ENCODE data around the gene CRYBG1.

Gene CRYBG1

GRCh38 chr6:106430466-106430865 is 69.9 kb downstream of the CRYBG1 start:
- H3K27me3 ChIP-seq (replicated peaks; ENCODE audit: control insufficient read depth, insufficient read depth, low read length) = no peaks in the 10 kb centered on the region; the same call in 1 of the 2 replicates
- DNase-seq (ENCODE audit: extremely low read depth, insufficient read length) = no peak
- no peaks in the 10 kb centered on the region for H3K36me3 ChIP-seq (ENCODE audit: control insufficient read depth, insufficient read depth, low read length)
- no peak overlapping the region for H3K4me3 ChIP-seq (replicated peaks; ENCODE audit: low read depth, low read length)
- TF ChIP-seq, protein P1, sequence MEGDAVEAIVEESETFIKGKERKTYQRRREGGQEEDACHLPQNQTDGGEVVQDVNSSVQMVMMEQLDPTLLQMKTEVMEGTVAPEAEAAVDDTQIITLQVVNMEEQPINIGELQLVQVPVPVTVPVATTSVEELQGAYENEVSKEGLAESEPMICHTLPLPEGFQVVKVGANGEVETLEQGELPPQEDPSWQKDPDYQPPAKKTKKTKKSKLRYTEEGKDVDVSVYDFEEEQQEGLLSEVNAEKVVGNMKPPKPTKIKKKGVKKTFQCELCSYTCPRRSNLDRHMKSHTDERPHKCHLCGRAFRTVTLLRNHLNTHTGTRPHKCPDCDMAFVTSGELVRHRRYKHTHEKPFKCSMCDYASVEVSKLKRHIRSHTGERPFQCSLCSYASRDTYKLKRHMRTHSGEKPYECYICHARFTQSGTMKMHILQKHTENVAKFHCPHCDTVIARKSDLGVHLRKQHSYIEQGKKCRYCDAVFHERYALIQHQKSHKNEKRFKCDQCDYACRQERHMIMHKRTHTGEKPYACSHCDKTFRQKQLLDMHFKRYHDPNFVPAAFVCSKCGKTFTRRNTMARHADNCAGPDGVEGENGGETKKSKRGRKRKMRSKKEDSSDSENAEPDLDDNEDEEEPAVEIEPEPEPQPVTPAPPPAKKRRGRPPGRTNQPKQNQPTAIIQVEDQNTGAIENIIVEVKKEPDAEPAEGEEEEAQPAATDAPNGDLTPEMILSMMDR (IDR thresholded peaks at IDR 0.05; ENCODE audit: insufficient read depth, low read length, poor library complexity, severe bottlenecking) = no peak

DNA sequence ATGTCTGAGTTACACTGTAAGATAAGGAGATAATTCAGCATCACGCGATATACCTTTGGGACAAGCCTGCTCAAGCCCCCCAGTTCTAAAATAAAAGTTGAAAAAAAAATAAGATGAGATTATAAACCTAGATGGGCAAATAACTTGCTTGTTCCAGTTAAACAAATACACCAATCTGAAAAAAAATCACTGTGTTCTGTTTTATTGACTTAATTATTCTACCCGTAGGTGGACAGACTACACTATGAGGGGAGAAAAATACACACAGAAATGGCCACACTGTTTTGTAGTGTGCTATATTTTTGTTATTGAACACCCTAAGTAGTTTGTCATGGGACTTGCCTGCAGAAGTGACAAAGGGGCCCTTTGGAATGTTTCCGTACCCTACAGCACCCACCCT is 70.9 kb downstream of the CRYBG1 start:
- TF ChIP-seq, protein P1 (IDR thresholded peaks at IDR 0.05; ENCODE audit: insufficient read depth, low read length, poor library complexity, severe bottlenecking) = no peak

DNA sequence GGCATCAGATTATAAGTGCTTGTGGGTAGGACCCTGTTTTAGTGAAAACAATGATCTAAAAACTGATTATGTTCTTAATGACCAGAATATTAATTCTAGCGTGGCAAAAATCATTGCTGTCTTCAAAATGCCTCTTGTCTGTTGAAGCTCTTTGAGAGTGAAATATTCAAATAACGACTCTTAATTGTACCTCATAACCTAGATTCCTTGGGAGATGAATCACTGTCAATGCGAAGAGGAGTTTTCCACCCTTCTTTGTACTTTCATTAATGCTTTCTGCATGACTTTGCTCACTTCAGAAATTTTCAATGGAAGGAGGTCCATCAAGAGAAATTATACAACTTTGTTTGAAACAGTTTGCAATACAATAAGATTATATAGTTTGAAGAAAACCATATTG is 71.5 kb downstream of the CRYBG1 start:
- TF ChIP-seq, protein P1 (IDR thresholded peaks at IDR 0.05; ENCODE audit: insufficient read depth, low read length, poor library complexity, severe bottlenecking) = no peak
- Histone ChIP-seq H3K36me3 (ENCODE audit: control insufficient read depth, insufficient read depth, low read length) (no peaks in the 10 kb centered on the region), H3K4me3 (replicated peaks; ENCODE audit: low read depth, low read length) (no peak overlapping the region), H3K27me3 (replicated peaks; ENCODE audit: control insufficient read depth, insufficient read depth, low read length) (no peaks in the 10 kb centered on the region; the same call in 1 of the 2 replicates)
- DNase-seq (ENCODE audit: extremely low read depth, insufficient read length) = no peak

More for the DNA sequence above, 70.9 kb downstream of the CRYBG1 start:
- DNase-seq (ENCODE audit: extremely low read depth, insufficient read length) = no peak
- H3K4me3 ChIP-seq (replicated peaks; ENCODE audit: low read depth, low read length) = no peak overlapping the region
- no peaks in the 10 kb centered on the region; the same call in 1 of the 2 replicates for H3K27me3 ChIP-seq (replicated peaks; ENCODE audit: control insufficient read depth, insufficient read depth, low read length)
- H3K36me3 ChIP-seq (ENCODE audit: control insufficient read depth, insufficient read depth, low read length) = no peaks in the 10 kb centered on the region

GRCh38 chr6:106434530-106434929 is 74.0 kb downstream of the CRYBG1 start:
- Histone ChIP-seq H3K27me3 (replicated peaks; ENCODE audit: control insufficient read depth, insufficient read depth, low read length) (no peaks in the 10 kb centered on the region), H3K4me3 (replicated peaks; ENCODE audit: low read depth, low read length) (no peak overlapping the region), H3K36me3 (ENCODE audit: control insufficient read depth, insufficient read depth, low read length) (no peaks in the 10 kb centered on the region)
- DNase-seq (ENCODE audit: extremely low read depth, insufficient read length) = no peak
- TF ChIP-seq, protein P1 (IDR thresholded peaks at IDR 0.05; ENCODE audit: insufficient read depth, low read length, poor library complexity, severe bottlenecking) = no peak

DNA sequence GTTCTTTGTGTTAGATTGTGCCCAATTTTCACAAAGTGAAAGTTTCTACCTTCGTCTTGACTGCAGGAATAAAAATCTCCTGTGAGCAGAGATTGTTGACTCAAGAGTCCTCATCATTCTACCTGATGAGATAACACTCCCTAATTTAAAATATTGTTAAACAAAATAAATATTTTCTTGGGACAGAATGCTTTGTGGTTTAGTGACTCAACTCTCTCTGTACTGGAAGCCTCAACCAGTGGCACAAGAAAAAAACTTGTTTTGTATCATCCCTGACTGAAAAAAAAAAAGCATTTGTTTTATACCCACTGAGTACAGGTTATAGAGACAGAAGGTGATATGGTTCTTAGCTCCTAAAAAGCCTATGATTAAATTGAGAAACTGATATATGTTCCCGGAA is 78.9 kb downstream of the CRYBG1 start:
- TF ChIP-seq, protein P1 (IDR thresholded peaks at IDR 0.05; ENCODE audit: insufficient read depth, low read length, poor library complexity, severe bottlenecking) = no peak
- H3K4me3 ChIP-seq (replicated peaks; ENCODE audit: low read depth, low read length) = no peak overlapping the region
- H3K36me3 ChIP-seq (ENCODE audit: control insufficient read depth, insufficient read depth, low read length) = no peaks in the 10 kb centered on the region
- H3K27me3 ChIP-seq (replicated peaks; ENCODE audit: control insufficient read depth, insufficient read depth, low read length) = no peaks in the 10 kb centered on the region
- DNase-seq (ENCODE audit: extremely low read depth, insufficient read length) = no peak

- TF ChIP-seq, protein P1 (IDR thresholded peaks at IDR 0.05; ENCODE audit: insufficient read depth, low read length, poor library complexity, severe bottlenecking) = no peak
- no peak overlapping the region for H3K4me3 ChIP-seq (replicated peaks; ENCODE audit: low read depth, low read length)
- no peak for DNase-seq (ENCODE audit: extremely low read depth, insufficient read length)
- H3K27me3 ChIP-seq (replicated peaks; ENCODE audit: control insufficient read depth, insufficient read depth, low read length) = no peaks in the 10 kb centered on the region
- no peaks in the 10 kb centered on the region for H3K36me3 ChIP-seq (ENCODE audit: control insufficient read depth, insufficient read depth, low read length)
Measured at GRCh38 chr6:106440546-106440945, 80.0 kb downstream of the CRYBG1 start.

All from GM06990 (cell line).